ENCODE results near the gene LGMN. TPM values are rescaled to one million over a fixed set of nuclear protein-coding genes. Genes with fewer than 3 reads are reported as not detected.

LGMN gene
- total and polyA plus RNA-seq, 4 donors = 115 to 182 (median 136) TPM

GRCh38 chr14:92679246-92679645 lies 69.2 kb downstream of the LGMN start:
- peaks cover 0 to 40% (median 24%) of the 10 kb centered on the region in 4 donors for H3K36me3 ChIP-seq (ENCODE audit: control insufficient read depth in 4 of 4, insufficient read depth in 4 of 4, low read length in 4 of 4)
- no peak for TF ChIP-seq CTCF (IDR thresholded peaks at IDR 0.05; ENCODE audit: control extremely low read depth, extremely low read depth)
- H3K9me3 ChIP-seq (ENCODE audit: control insufficient read depth in 4 of 4, insufficient read depth in 3 of 4, low read length in 3 of 4) = peaks cover 0 to 3% (median 0%) of the 10 kb centered on the region in 4 donors
- DNase-seq = no peak
- H3K27me3 ChIP-seq (ENCODE audit: control insufficient read depth in 3 of 3, insufficient read depth in 3 of 3, low read length in 2 of 3) = no peaks in the 10 kb centered on the region
- H3K9ac ChIP-seq (ENCODE audit: insufficient read depth in 1 of 2, low read length in 2 of 2) = no peak overlapping the region
- H3K27ac ChIP-seq (ENCODE audit: low read depth in 1 of 2, low read length in 1 of 2) = no peak overlapping the region
- ATAC-seq (ENCODE audit: insufficient read depth, low FRiP score) = no peak
- peaks cover 0 to 4% (median 0%) of the 10 kb centered on the region in 5 donors for H3K4me1 ChIP-seq (ENCODE audit: control insufficient read depth in 5 of 5, insufficient read depth in 5 of 5, low read length in 5 of 5)
- WGBS, 2 donors = 96% methylated on average over 4 of the region's 4 CpGs
- H3K4me3 ChIP-seq = no peak overlapping the region

- no peak for TF ChIP-seq CTCF (IDR thresholded peaks at IDR 0.05; ENCODE audit: control extremely low read depth, extremely low read depth)
- H3K27ac ChIP-seq (ENCODE audit: low read depth in 1 of 2, low read length in 1 of 2) = no peak overlapping the region
- WGBS, 2 donors = 83 to 100% methylated on average over 5 of the region's 5 CpGs
- ATAC-seq (ENCODE audit: insufficient read depth, low FRiP score) = no peak
- H3K9me3 ChIP-seq (ENCODE audit: control insufficient read depth in 4 of 4, insufficient read depth in 3 of 4, low read length in 3 of 4) = peaks cover 0 to 3% (median 0%) of the 10 kb centered on the region in 4 donors
- peaks cover 0 to 40% (median 24%) of the 10 kb centered on the region in 4 donors for H3K36me3 ChIP-seq (ENCODE audit: control insufficient read depth in 4 of 4, insufficient read depth in 4 of 4, low read length in 4 of 4)
- H3K4me1 ChIP-seq (ENCODE audit: control insufficient read depth in 5 of 5, insufficient read depth in 5 of 5, low read length in 5 of 5) = peaks cover 0 to 4% (median 0%) of the 10 kb centered on the region in 5 donors
- H3K27me3 ChIP-seq (ENCODE audit: control insufficient read depth in 3 of 3, insufficient read depth in 3 of 3, low read length in 2 of 3) = no peaks in the 10 kb centered on the region
- no peak overlapping the region for H3K4me3 ChIP-seq
- DNase-seq = no peak
- H3K9ac ChIP-seq (ENCODE audit: insufficient read depth in 1 of 2, low read length in 2 of 2) = no peak overlapping the region
These were observed 69.7 kb downstream of the LGMN start for GRCh38 chr14:92678766-92679165.

GRCh38 chr14:92677955-92678354 lies 70.5 kb downstream of the LGMN start:
- no peak overlapping the region for H3K9ac ChIP-seq (ENCODE audit: insufficient read depth in 1 of 2, low read length in 2 of 2)
- H3K9me3 ChIP-seq (ENCODE audit: control insufficient read depth in 4 of 4, insufficient read depth in 3 of 4, low read length in 3 of 4) = peaks cover 0 to 3% (median 0%) of the 10 kb centered on the region in 4 donors
- 96 to 100% methylated on average over 2 of the region's 2 CpGs for WGBS, 2 donors
- TF ChIP-seq CTCF (IDR thresholded peaks at IDR 0.05; ENCODE audit: control extremely low read depth, extremely low read depth) = no peak
- no peak overlapping the region for H3K4me3 ChIP-seq
- no peaks in the 10 kb centered on the region for H3K27me3 ChIP-seq (ENCODE audit: control insufficient read depth in 3 of 3, insufficient read depth in 3 of 3, low read length in 2 of 3)
- H3K4me1 ChIP-seq (ENCODE audit: control insufficient read depth in 5 of 5, insufficient read depth in 5 of 5, low read length in 5 of 5) = peaks cover 0 to 4% (median 0%) of the 10 kb centered on the region in 5 donors
- peaks cover 0 to 40% (median 24%) of the 10 kb centered on the region in 4 donors for H3K36me3 ChIP-seq (ENCODE audit: control insufficient read depth in 4 of 4, insufficient read depth in 4 of 4, low read length in 4 of 4)
- H3K27ac ChIP-seq (ENCODE audit: low read depth in 1 of 2, low read length in 1 of 2) = no peak overlapping the region
- ATAC-seq (ENCODE audit: insufficient read depth, low FRiP score) (no peak), DNase-seq (no peak)

Measured in lung (tissue), 12 donors.